Ishikawa (cell line): ENCODE data around the gene DNTT.

ENCODE experiments used
- CEBPB ChIP-seq: IDR thresholded peaks from 2 replicates; pipeline ENCODE4 v1.6.1; 2012
- CREB1 ChIP-seq: IDR thresholded peaks from 2 replicates; pipeline ENCODE4 v1.6.1; 2012; ENCODE audit warnings: low read depth
- EGR1 ChIP-seq: IDR thresholded peaks from 2 replicates; pipeline ENCODE4 v1.6.1; 2012
- EP300 ChIP-seq: IDR thresholded peaks from 2 replicates; pipeline ENCODE4 v1.6.1; 2012; ENCODE audit warnings: borderline replicate concordance
- FOXM1 ChIP-seq: IDR thresholded peaks from 2 replicates; pipeline ENCODE4 v1.6.1; 2012; ENCODE audit warnings: low read depth, borderline replicate concordance
- NFIC ChIP-seq: IDR thresholded peaks from 2 replicates; pipeline ENCODE4 v1.6.1; 2012
- RAD21 ChIP-seq: IDR thresholded peaks from 2 replicates; pipeline ENCODE4 v1.6.1; 2012; ENCODE audit warnings: low read depth
- REST ChIP-seq: IDR thresholded peaks from 2 replicates; pipeline ENCODE4 v1.6.1; 2012; ENCODE audit warnings: low read depth, mild to moderate bottlenecking
- TAF1 ChIP-seq: IDR thresholded peaks from 2 replicates; pipeline ENCODE4 v1.6.1; 2012; ENCODE audit warnings: low read depth, mild to moderate bottlenecking
- TCF12 ChIP-seq: IDR thresholded peaks from 2 replicates; pipeline ENCODE4 v1.6.1; 2012; ENCODE audit warnings: low read depth
- TEAD4 ChIP-seq: IDR thresholded peaks from 2 replicates; pipeline ENCODE4 v1.6.1; 2012
- YY1 ChIP-seq: IDR thresholded peaks from 2 replicates; pipeline ENCODE4 v1.6.1; 2012; ENCODE audit warnings: low read depth
- ZBTB7A ChIP-seq: IDR thresholded peaks from 2 replicates; pipeline ENCODE4 v1.6.1; 2012; ENCODE audit warnings: low read depth
- TF ChIP-seq, protein P1 (sequence below): IDR thresholded peaks from 2 replicates; pipeline ENCODE4 v1.6.1; 2012
- TF ChIP-seq, protein P2 (sequence below): IDR thresholded peaks from 2 replicates; pipeline ENCODE4 v1.6.1; 2012

Gene DNTT

DNA sequence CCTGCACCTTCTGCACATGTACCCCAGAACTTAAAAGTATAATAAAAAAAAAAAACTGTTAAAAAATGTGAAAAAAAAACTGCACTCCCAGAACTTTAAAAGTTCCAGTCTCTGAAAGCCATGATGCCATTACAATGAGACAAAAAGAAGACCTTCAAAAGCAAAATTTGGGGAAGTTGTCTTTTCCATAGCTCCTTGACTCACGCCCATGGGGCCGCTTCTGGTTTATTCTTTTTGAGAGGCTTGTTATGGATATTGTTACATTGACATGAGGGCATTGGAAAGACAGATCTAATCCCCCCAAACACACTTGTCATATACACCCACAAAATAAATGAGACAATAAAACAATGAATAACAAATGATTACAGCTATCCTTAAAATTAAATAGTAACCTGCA lies 33.7 kb upstream of the DNTT start:
- TF ChIP-seq FOXM1 (no peak), RAD21 (no peak), CREB1 (no peak), TCF12 (no peak), EP300 (no peak), NFIC (no peak), TEAD4 (no peak), TAF1 (no peak), YY1 (no peak), REST (no peak), CEBPB (no peak), EGR1 (no peak), ZBTB7A (no peak)
- TF ChIP-seq, protein P1, sequence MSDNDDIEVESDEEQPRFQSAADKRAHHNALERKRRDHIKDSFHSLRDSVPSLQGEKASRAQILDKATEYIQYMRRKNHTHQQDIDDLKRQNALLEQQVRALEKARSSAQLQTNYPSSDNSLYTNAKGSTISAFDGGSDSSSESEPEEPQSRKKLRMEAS, result no peak
- TF ChIP-seq, protein P2, sequence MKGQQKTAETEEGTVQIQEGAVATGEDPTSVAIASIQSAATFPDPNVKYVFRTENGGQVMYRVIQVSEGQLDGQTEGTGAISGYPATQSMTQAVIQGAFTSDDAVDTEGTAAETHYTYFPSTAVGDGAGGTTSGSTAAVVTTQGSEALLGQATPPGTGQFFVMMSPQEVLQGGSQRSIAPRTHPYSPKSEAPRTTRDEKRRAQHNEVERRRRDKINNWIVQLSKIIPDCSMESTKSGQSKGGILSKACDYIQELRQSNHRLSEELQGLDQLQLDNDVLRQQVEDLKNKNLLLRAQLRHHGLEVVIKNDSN, result no peak

- TF ChIP-seq, protein P1, result peak; percentile 62
- TF ChIP-seq REST (no peak), TCF12 (peak; percentile 60), FOXM1 (0 out of 2 replicates have a peak, but pooled peaks have one; percentile 18), NFIC (peak; percentile 73), CREB1 (0 out of 2 replicates have a peak, but pooled peaks have one; percentile 24), EP300 (peak; percentile 51; the same call in 1 of the 2 replicates), EGR1 (no peak), YY1 (no peak), TAF1 (0 out of 2 replicates have a peak, but pooled peaks have one; percentile 5), RAD21 (no peak), TEAD4 (no peak), CEBPB (peak; percentile 35; the same call in 1 of the 2 replicates), ZBTB7A (no peak)
- TF ChIP-seq, protein P2, result peak; percentile 86
Observed at GRCh38 chr10:96271016-96271815, 33.0 kb upstream of the DNTT start, which contains the start of gene BLNK. Gene BLNK (minus strand): TSS chr10:96271569. CDS start chr10:96271398, 171 bp downstream.

GRCh38 chr10:96272316-96273280 lies 31.6 kb upstream of the DNTT start:
- TF ChIP-seq CEBPB (no peak), RAD21 (no peak), YY1 (no peak), CREB1 (no peak), TCF12 (no peak), EGR1 (no peak), EP300 (no peak), TEAD4 (no peak), REST (no peak), NFIC (no peak)
